Stimulated activated effector memory CD8-positive, alpha-beta T cell treated with anti-CD3 and anti-CD28 coated beads, Interleukin-12 subunit alpha, Interleukin-12 subunit beta, amount 100 ng/mL, for 72 hours (primary cell): ENCODE data around the gene LYPD6B.
A peak's percentile ranks its signal among the peaks of the same experiment; 100 is the strongest.

Experiments
- ATAC-seq: fragments of 150-1000 bp; cut with Tn5 transposase; 2 replicates; pipeline ENCODE4 v1.10.0; 2021
- DNase-seq, 2 donors: peaks; one replicate each; pipeline ENCODE4 v3.0.0; 2021 to 2022; ENCODE audit warnings: low spot score in 2 of 2
- H3K27ac Mint-ChIP-seq: one replicate; pipeline ENCODE4 v1.8.0; 2022; ENCODE audit warnings: mild to moderate bottlenecking, mixed read lengths
- H3K36me3 Mint-ChIP-seq: one replicate; pipeline ENCODE4 v1.8.0; 2022; ENCODE audit warnings: mild to moderate bottlenecking, mixed read lengths
- H3K4me1 Mint-ChIP-seq: one replicate; pipeline ENCODE4 v1.8.0; 2022; ENCODE audit warnings: mixed read lengths
- H3K4me3 Mint-ChIP-seq: one replicate; pipeline ENCODE4 v1.8.0; 2022; ENCODE audit warnings: mild to moderate bottlenecking, mixed read lengths
- H3K9me3 Mint-ChIP-seq: one replicate; pipeline ENCODE4 v1.8.0; 2022; ENCODE audit warnings: mixed read lengths

The LYPD6B gene

DNA sequence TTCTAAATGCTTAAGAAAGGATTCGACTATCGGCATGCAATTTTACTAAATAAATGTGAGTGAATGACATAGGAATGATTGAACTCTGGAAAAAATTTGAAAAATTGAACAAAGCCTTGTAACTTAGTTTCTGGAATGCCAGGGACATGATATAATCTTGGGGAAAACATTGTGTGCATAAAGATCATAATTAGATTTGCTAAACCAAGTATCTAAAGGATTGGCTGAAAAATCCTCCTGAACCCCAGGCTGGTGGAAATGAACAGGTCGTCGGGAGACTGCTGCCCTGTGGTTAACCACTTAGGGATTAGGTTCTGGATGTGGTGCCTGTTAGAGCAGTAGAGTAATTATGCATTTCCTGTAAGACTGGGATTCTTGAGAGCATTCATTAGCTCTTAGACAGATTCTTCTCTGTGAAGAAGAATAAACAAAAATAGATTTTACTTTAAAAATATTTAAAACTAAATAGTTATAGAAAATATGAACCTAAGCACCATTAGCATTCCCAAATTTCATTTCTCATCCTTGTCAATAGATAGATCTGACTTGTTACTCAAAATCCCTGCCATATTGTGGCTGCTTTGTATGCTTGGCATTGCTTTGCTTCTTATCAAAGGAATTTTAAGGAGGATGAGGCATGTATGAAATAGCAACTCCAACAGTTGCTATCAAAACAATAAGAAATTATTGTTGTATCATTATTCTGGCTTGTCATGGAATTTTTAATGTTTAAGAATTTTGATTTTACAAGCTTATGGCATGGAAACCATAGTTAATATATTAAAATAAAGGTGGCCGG is 55.9 kb downstream of the LYPD6B start:
- no peak for DNase-seq
- no peak for ATAC-seq
- H3K4me3 Mint-ChIP-seq = no peak overlapping the region
- H3K9me3 Mint-ChIP-seq = no peaks in the 10 kb centered on the region
- no peak overlapping the region for H3K27ac Mint-ChIP-seq
- no peaks in the 10 kb centered on the region for H3K4me1 Mint-ChIP-seq
- H3K36me3 Mint-ChIP-seq = no peaks in the 10 kb centered on the region

DNA sequence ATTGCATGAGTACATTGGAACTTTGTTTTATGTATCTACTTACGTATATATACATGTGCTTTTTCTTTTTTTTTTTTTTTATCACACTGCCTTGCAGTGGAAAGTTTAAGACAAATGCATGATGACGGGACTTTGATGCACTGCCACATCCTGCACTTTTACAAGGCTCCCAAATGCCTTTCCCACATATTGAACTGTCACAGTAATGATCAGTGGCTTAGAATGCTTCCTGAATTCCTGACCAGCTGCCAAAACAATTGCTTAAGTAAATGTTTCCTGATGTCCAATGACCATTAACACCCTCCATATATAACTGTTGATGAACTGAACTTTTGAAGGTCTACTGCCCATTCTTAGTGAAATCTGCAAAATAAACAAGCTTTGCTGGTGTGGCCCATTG is 60.2 kb downstream of the LYPD6B start:
- ATAC-seq = no peak
- Mint-ChIP-seq H3K27ac (no peak overlapping the region), H3K9me3 (no peaks in the 10 kb centered on the region), H3K4me3 (no peak overlapping the region), H3K4me1 (no peaks in the 10 kb centered on the region), H3K36me3 (no peaks in the 10 kb centered on the region)
- DNase-seq = no peak

- no peak for ATAC-seq
- H3K4me1 Mint-ChIP-seq = no peaks in the 10 kb centered on the region
- no peak overlapping the region for H3K27ac Mint-ChIP-seq
- no peaks in the 10 kb centered on the region for H3K9me3 Mint-ChIP-seq
- H3K36me3 Mint-ChIP-seq = no peaks in the 10 kb centered on the region
- H3K4me3 Mint-ChIP-seq = no peak overlapping the region
- DNase-seq = no peak
These were observed 60.8 kb downstream of the LYPD6B start for GRCh38 chr2:149099298-149099697.

DNA sequence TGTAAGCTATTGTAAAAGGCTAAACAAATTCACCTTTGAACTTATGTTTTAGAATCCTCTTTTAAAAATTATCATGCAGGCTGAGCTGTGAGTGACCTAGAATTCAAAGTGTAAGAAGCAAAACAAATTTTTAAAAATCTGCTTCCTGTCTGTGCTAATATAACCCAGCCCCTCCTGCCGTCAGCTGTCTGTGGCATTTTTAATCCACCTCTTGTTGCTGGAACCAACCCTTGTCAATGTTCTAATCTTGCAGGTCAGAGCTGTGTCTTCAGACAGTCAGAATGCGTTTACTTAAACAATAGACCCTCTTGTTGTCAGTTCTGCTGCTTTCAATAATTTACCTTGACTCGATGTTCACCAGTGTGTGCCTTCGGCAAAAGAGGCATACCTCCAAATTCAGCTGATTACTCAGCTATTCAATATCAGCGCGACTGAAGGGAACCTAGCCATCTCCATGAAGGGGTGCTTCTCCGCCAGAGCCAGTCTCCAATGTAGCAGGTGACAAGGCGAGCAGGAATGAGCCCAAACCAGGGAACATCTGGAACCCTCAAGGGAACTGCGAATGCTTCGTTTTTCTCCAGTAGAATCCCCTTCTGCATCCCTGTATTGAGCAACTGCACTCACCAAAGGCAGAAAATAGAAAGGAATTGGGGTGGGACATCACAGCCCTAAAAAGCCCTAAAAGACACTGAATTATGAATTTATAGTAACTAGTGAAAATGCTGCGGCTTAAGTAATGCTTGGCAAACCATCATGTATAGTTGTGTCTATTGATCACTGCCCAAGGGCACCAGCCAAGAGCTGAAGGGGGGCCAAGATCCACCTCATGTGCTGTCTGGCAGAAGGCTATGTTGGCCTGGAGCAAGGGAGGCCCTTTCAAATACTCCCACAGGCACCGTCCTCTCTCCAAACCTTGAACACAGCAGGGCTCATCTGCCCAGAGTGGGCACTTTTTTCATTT is 62.5 kb downstream of the LYPD6B start:
- Mint-ChIP-seq H3K27ac (no peak overlapping the region), H3K4me3 (no peak overlapping the region), H3K4me1 (no peaks in the 10 kb centered on the region), H3K36me3 (no peaks in the 10 kb centered on the region), H3K9me3 (no peaks in the 10 kb centered on the region)
- DNase-seq (no peak), ATAC-seq (peak; percentile 21)

GRCh38 chr2:149101818-149102217 is 63.3 kb downstream of the LYPD6B start:
- Mint-ChIP-seq H3K4me1 (no peaks in the 10 kb centered on the region), H3K36me3 (no peaks in the 10 kb centered on the region), H3K4me3 (no peak overlapping the region), H3K27ac (no peak overlapping the region), H3K9me3 (no peaks in the 10 kb centered on the region)
- no peak for ATAC-seq
- no peak for DNase-seq

DNA sequence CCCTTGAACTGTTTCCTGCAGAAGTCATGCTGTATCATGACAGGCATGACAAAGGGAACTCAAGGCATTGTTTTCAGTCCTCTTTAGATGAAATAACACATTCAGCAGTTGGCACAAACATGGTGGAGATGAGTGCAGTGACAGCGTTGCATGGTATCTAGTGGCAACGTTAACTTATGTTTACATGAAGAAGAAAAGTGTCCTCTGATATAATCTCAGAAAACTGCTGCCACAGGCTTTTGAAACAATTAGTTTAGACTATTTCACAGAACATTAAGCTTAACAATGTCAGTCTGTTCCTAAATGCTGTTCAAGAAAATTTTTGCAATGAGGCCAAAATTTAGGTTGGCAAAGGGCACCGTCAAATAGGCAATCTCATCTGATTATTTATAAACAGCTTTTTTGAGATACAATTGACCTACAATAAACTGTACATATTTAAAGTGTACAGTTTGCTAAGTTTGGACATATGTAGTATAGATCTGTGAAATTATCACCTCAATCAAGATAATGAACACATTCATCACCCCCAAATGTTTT is 64.7 kb downstream of the LYPD6B start:
- ATAC-seq (no peak), DNase-seq (no peak)
- Mint-ChIP-seq H3K36me3 (no peaks in the 10 kb centered on the region), H3K9me3 (no peaks in the 10 kb centered on the region), H3K4me1 (no peaks in the 10 kb centered on the region), H3K27ac (no peak overlapping the region), H3K4me3 (no peak overlapping the region)

- Mint-ChIP-seq H3K4me1 (no peaks in the 10 kb centered on the region), H3K9me3 (no peaks in the 10 kb centered on the region), H3K36me3 (no peaks in the 10 kb centered on the region), H3K27ac (no peak overlapping the region), H3K4me3 (no peak overlapping the region)
- ATAC-seq (no peak), DNase-seq (no peak)
These were observed 65.7 kb downstream of the LYPD6B start for GRCh38 chr2:149104221-149104620.

GRCh38 chr2:149112068-149112467 is 73.6 kb downstream of the LYPD6B start:
- no peak overlapping the region for H3K4me3 Mint-ChIP-seq
- DNase-seq (no peak), ATAC-seq (no peak)
- H3K36me3 Mint-ChIP-seq = no peaks in the 10 kb centered on the region
- H3K9me3 Mint-ChIP-seq = peaks cover 3% of the 10 kb centered on the region
- no peaks in the 10 kb centered on the region for H3K4me1 Mint-ChIP-seq
- no peak overlapping the region for H3K27ac Mint-ChIP-seq

GRCh38 chr2:149112713-149113112 is 74.2 kb downstream of the LYPD6B start:
- H3K4me3 Mint-ChIP-seq = no peak overlapping the region
- H3K4me1 Mint-ChIP-seq = no peaks in the 10 kb centered on the region
- H3K36me3 Mint-ChIP-seq = no peaks in the 10 kb centered on the region
- H3K9me3 Mint-ChIP-seq = peaks cover 3% of the 10 kb centered on the region
- no peak overlapping the region for H3K27ac Mint-ChIP-seq
- no peak for ATAC-seq
- DNase-seq = no peak

GRCh38 chr2:149115781-149116180 is 77.3 kb downstream of the LYPD6B start:
- no peak overlapping the region for H3K27ac Mint-ChIP-seq
- H3K4me1 Mint-ChIP-seq = no peaks in the 10 kb centered on the region
- no peak for DNase-seq
- H3K36me3 Mint-ChIP-seq = no peaks in the 10 kb centered on the region
- ATAC-seq = no peak
- H3K9me3 Mint-ChIP-seq = peaks cover 3% of the 10 kb centered on the region
- H3K4me3 Mint-ChIP-seq = no peak overlapping the region

- no peaks in the 10 kb centered on the region for H3K36me3 Mint-ChIP-seq
- H3K9me3 Mint-ChIP-seq = peaks cover 3% of the 10 kb centered on the region
- no peaks in the 10 kb centered on the region for H3K4me1 Mint-ChIP-seq
- DNase-seq (no peak), ATAC-seq (no peak)
- no peak overlapping the region for H3K27ac Mint-ChIP-seq
- H3K4me3 Mint-ChIP-seq = no peak overlapping the region
These were observed 80.9 kb downstream of the LYPD6B start for GRCh38 chr2:149119368-149119767.

GRCh38 chr2:149122516-149122915 is 84.0 kb downstream of the LYPD6B start:
- no peak for DNase-seq
- H3K36me3 Mint-ChIP-seq = no peaks in the 10 kb centered on the region
- no peaks in the 10 kb centered on the region for H3K9me3 Mint-ChIP-seq

DNA sequence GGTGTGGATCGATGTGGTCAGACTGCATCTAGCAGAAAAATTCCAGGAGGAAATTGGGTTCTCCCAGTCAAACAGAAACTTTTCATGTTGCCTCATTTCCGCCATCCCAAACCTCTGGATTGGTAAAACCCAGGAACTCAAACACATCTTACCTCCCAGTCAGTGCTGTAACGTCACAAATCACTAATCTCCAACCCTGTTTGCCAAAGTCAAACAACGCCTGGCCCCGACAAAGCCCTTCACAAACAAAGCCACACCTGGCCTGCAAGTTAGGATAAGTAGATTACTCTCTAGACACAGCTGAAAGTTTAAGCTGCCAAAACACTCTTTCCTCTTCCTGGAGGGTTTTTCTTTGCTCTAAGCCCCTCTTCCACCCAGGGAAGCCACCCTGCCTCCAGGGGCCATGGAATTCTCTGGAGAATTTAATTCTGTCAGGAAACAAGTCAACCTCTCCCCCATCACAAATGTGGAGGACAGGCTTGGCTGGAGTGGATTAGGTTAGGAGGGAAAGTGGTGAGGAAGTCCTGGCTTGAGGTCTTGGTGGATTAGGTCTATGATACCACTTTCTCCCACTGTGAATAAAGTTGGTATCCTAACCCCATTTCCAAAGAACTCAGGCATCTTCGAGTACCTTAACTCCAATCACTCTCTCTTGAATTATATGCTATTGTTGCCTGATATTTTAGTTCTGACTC is 86.7 kb downstream of the LYPD6B start:
- Mint-ChIP-seq H3K4me3 (no peak overlapping the region), H3K27ac (no peak overlapping the region), H3K9me3 (no peaks in the 10 kb centered on the region), H3K36me3 (no peaks in the 10 kb centered on the region), H3K4me1 (no peaks in the 10 kb centered on the region)
- no peak for ATAC-seq
- no peak for DNase-seq

More at GRCh38 chr2:149122516-149122915, 84.0 kb downstream of the LYPD6B start:
- ATAC-seq = no peak
- no peak overlapping the region for H3K27ac Mint-ChIP-seq
- no peak overlapping the region for H3K4me3 Mint-ChIP-seq
- no peaks in the 10 kb centered on the region for H3K4me1 Mint-ChIP-seq

DNA sequence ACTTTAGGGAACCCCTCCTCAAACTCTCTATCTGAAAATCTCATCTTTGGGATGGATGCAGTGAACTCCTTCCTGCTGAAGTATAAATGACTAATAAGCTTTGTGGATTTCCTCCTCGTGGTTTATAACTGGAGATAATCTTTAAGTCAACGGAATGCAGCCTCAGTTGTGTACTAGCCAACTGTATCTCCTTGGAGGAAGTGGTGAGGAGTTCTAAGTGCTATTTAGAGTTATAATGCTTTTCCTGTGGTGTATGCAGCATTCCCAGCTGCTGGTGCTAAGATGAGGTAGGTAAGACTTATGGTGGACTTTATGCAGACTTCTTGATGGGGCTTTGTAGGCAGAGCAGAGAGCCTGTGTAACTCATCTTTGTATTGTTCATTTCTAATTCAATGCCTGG is 90.9 kb downstream of the LYPD6B start:
- Mint-ChIP-seq H3K9me3 (no peaks in the 10 kb centered on the region), H3K4me3 (no peak overlapping the region), H3K36me3 (no peaks in the 10 kb centered on the region), H3K27ac (no peak overlapping the region), H3K4me1 (no peaks in the 10 kb centered on the region)
- no peak for DNase-seq
- no peak for ATAC-seq

GRCh38 chr2:149132339-149132738 is 93.8 kb downstream of the LYPD6B start:
- H3K36me3 Mint-ChIP-seq = no peaks in the 10 kb centered on the region
- no peak overlapping the region for H3K4me3 Mint-ChIP-seq
- no peak overlapping the region for H3K27ac Mint-ChIP-seq
- no peaks in the 10 kb centered on the region for H3K4me1 Mint-ChIP-seq
- ATAC-seq (no peak), DNase-seq (no peak)
- no peaks in the 10 kb centered on the region for H3K9me3 Mint-ChIP-seq
